Measurements from ENCODE around the gene TSEN2. TPM values are rescaled to one million over a fixed set of nuclear protein-coding genes. Genes with fewer than 3 reads are reported as not detected.
A peak's percentile ranks its signal among the peaks of the same experiment; 100 is the strongest.

TSEN2 gene
- total and polyA plus RNA-seq, 11 donors, result 14.3 to 22.3 (median 18.4) TPM

DNA sequence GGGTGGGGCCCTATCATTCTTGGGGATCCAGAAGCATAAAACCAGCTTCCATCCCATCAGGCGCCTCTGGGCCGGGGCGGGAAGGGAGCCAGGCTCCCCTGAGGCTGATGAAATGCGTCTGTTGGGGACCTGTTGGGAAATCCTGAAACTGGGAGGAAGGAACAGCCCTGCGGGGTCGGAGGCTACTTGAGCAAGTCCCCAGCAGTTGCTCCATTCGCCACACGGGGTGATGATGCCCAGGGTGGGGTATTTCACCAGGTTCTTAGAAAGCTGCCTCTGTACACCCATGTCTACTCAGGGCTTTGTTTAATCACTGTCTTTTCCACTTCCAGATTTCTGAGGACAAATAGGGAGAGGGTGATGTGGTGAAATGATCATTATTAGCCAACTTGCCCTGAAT, 25.4 kb upstream of the TSEN2 start:
- no peak overlapping the region for H3K27ac ChIP-seq
- no peak for DNase-seq
- no peaks in the 10 kb centered on the region for H3K27me3 ChIP-seq
- H3K4me3 ChIP-seq, result no peak overlapping the region
- 69 to 74% (median 73%) methylated on average over 8 of the region's 8 CpGs for WGBS, 4 donors
- H3K9me3 ChIP-seq, result no peaks in the 10 kb centered on the region
- peaks cover 0 to 19% (median 6%) of the 10 kb centered on the region in 12 donors for H3K4me1 ChIP-seq
- intact Hi-C loops (cut with DNase I), result no loop called here
- ATAC-seq, result no peak
- TF ChIP-seq POLR2A (IDR thresholded peaks at IDR 0.05), result no peak
- TF ChIP-seq, protein P1, sequence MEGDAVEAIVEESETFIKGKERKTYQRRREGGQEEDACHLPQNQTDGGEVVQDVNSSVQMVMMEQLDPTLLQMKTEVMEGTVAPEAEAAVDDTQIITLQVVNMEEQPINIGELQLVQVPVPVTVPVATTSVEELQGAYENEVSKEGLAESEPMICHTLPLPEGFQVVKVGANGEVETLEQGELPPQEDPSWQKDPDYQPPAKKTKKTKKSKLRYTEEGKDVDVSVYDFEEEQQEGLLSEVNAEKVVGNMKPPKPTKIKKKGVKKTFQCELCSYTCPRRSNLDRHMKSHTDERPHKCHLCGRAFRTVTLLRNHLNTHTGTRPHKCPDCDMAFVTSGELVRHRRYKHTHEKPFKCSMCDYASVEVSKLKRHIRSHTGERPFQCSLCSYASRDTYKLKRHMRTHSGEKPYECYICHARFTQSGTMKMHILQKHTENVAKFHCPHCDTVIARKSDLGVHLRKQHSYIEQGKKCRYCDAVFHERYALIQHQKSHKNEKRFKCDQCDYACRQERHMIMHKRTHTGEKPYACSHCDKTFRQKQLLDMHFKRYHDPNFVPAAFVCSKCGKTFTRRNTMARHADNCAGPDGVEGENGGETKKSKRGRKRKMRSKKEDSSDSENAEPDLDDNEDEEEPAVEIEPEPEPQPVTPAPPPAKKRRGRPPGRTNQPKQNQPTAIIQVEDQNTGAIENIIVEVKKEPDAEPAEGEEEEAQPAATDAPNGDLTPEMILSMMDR (IDR thresholded peaks at IDR 0.05), result no peak
- H3K36me3 ChIP-seq, result no peaks in the 10 kb centered on the region

- TF ChIP-seq, protein P1 (IDR thresholded peaks at IDR 0.05), result no peak
- TF ChIP-seq POLR2A (IDR thresholded peaks at IDR 0.05), result no peak
- intact Hi-C loops (cut with DNase I), result no loop called here
Measured at GRCh38 chr3:12460127-12460526, 24.2 kb upstream of the TSEN2 start.

GRCh38 chr3:12461097-12461649, 23.1 kb upstream of the TSEN2 start:
- no peaks in the 10 kb centered on the region for H3K36me3 ChIP-seq
- DNase-seq (no peak), ATAC-seq (no peak)
- no peaks in the 10 kb centered on the region for H3K9me3 ChIP-seq
- no peak overlapping the region for H3K4me3 ChIP-seq
- H3K4me1 ChIP-seq, result peaks cover 0 to 19% (median 6%) of the 10 kb centered on the region in 12 donors
- TF ChIP-seq POLR2A (IDR thresholded peaks at IDR 0.05), result no peak
- 93 to 97% (median 95%) methylated on average over 7 of the region's 7 CpGs for WGBS, 4 donors
- intact Hi-C loops (cut with DNase I), result no loop called here
- no peak overlapping the region for H3K27ac ChIP-seq
- H3K27me3 ChIP-seq, result no peaks in the 10 kb centered on the region

More at GRCh38 chr3:12460127-12460526, 24.2 kb upstream of the TSEN2 start:
- no peak for DNase-seq
- H3K4me1 ChIP-seq, result peaks cover 0 to 19% (median 6%) of the 10 kb centered on the region in 12 donors
- no peaks in the 10 kb centered on the region for H3K36me3 ChIP-seq
- no peak for ATAC-seq
- no peak overlapping the region for H3K4me3 ChIP-seq
- H3K9me3 ChIP-seq, result no peaks in the 10 kb centered on the region
- WGBS, 4 donors, result 62 to 81% (median 75%) methylated on average over 3 of the region's 3 CpGs
- H3K27ac ChIP-seq, result no peak overlapping the region
- no peaks in the 10 kb centered on the region for H3K27me3 ChIP-seq

- Histone ChIP-seq H3K4me1 (peaks cover 0 to 19% (median 6%) of the 10 kb centered on the region in 12 donors), H3K9me3 (no peaks in the 10 kb centered on the region), H3K4me3 (no peak overlapping the region), H3K27ac (peak overlapping the region in 4 of 12 donors; percentile 1 to 58 (median 15)), H3K36me3 (no peaks in the 10 kb centered on the region), H3K27me3 (no peaks in the 10 kb centered on the region)
- TF ChIP-seq POLR2A (IDR thresholded peaks at IDR 0.05), result no peak
- TF ChIP-seq, protein P1 (IDR thresholded peaks at IDR 0.05), result no peak
- DNase-seq (no peak), ATAC-seq (peak in 3 of 4 donors; percentile 20 to 56 (median 43))
- 43 to 56% (median 46%) methylated on average over 8 to 9 of the region's 9 CpGs for WGBS, 4 donors
- intact Hi-C loops (cut with DNase I), result no loop called here
Measured at GRCh38 chr3:12462159-12462947, 21.9 kb upstream of the TSEN2 start.
